HepG2 (cell line): ENCODE data around the gene NOS2. TPM values are rescaled to one million over a fixed set of nuclear protein-coding genes. Genes with fewer than 3 reads are reported as not detected.

Experiments
- ATAC-seq: fragments of 200-7000 bp; cut with Tn5 transposase; 3 replicates; pipeline ENCODE4 v1.9.1; 2020; ENCODE audit warnings: mild to moderate bottlenecking, moderate library complexity
- BruUV-seq: library from RNA; stranded (reverse); fragments of 400-500 nt; replicated peaks from 2 replicates; lab custom pipeline; 2021; lab: Mats Ljungman, UMichigan
- CTCF ChIA-PET: fragments of 300-600 bp; formaldehyde crosslinking; extraction: SDS; loops from one replicate; lab custom pipeline; 2021; ENCODE audit warnings: low total read pairs, inconsistent platforms, low intra/inter-chr PET ratio; lab: Yijun Ruan, JAX
- POLR2A ChIA-PET: fragments of 350-600 bp; sonication (Branson Sonifier 250); formaldehyde crosslinking; loops from one replicate; lab custom pipeline; 2020; ENCODE audit warnings: antibody characterized with exemption, inconsistent platforms; lab: Yijun Ruan, JAX
- DNase-seq: peaks from one replicate; pipeline ENCODE4 v3.0.0-alpha.2; 2015; ENCODE audit warnings: low spot score
- FAIRE-seq: peaks from 3 replicates; lab custom pipeline; 2011; peaks lifted over from hg19 to GRCh38; lab: Jason Lieb, UNC
- H2AFZ ChIP-seq: one replicate; pipeline ENCODE4 v1.6.1; 2011; ENCODE audit warnings: low read length, inconsistent platforms
- H3K27ac ChIP-seq: fragments of 300-600 bp; 3 replicates; pipeline ENCODE4 v1.8.0; 2011; ENCODE audit warnings: mixed run types, mild to moderate bottlenecking, mixed read lengths, low read length, inconsistent platforms; ENCODE audit not compliant: insufficient read depth; ENCODE audit errors: extremely low read length
- H3K27me3 ChIP-seq, 2 experiments: fragments of 200-600 bp in 1 of 2; 2 replicates in 1 of 2; 3 replicates in 1 of 2; pipeline versions ENCODE4 v1.6.0 to v1.8.0; 2011; ENCODE audit warnings: low read length in 2 of 2, mild to moderate bottlenecking in 2 of 2, moderate library complexity in 2 of 2, inconsistent platforms in 1 of 2; ENCODE audit not compliant: insufficient read depth in 2 of 2, control insufficient read depth in 1 of 2
- H3K36me3 ChIP-seq, 2 experiments: fragments of 200-600 bp in 1 of 2; replicated peaks in 1 of 2; 2 replicates in 1 of 2; 3 replicates in 1 of 2; pipeline versions ENCODE4 v1.5.1 to v1.8.0; 2011; ENCODE audit warnings: low read length in 2 of 2, inconsistent platforms in 1 of 2; ENCODE audit not compliant: insufficient read depth in 2 of 2, control insufficient read depth in 1 of 2
- H3K4me1 ChIP-seq: 2 replicates; pipeline ENCODE4 v1.5.1; 2012; ENCODE audit warnings: low read length, inconsistent platforms; ENCODE audit not compliant: insufficient read depth
- H3K4me2 ChIP-seq: 2 replicates; pipeline ENCODE4 v1.6.0; 2011; ENCODE audit warnings: low read depth, low read length, inconsistent platforms
- H3K4me3 ChIP-seq, 3 experiments: fragments of 200-600 bp in 1 of 3; sonication (generic), shearing (Covaris generic) in 1 of 3; replicated peaks in 1 of 3; 2 replicates each; pipeline ENCODE4 v1.5.1; 2011 to 2016; ENCODE audit warnings: low read length in 3 of 3, inconsistent platforms in 2 of 3, low read depth in 2 of 3, mild to moderate bottlenecking in 2 of 3, control low read depth in 1 of 3, mixed read lengths in 1 of 3; ENCODE audit not compliant: insufficient read depth in 1 of 3
- H3K79me2 ChIP-seq: one replicate; pipeline ENCODE4 v1.6.1; 2011; ENCODE audit warnings: low read length, inconsistent platforms; ENCODE audit not compliant: insufficient read depth
- H3K9ac ChIP-seq: 2 replicates; pipeline ENCODE4 v1.6.0; 2011; ENCODE audit warnings: mild to moderate bottlenecking, low read depth, low read length, inconsistent platforms; ENCODE audit not compliant: insufficient read depth
- H3K9me3 ChIP-seq: 2 replicates; pipeline ENCODE4 v1.5.1; 2012; ENCODE audit warnings: mild to moderate bottlenecking, low read length
- H4K20me1 ChIP-seq: 2 replicates; pipeline ENCODE4 v1.6.0; 2011; ENCODE audit warnings: inconsistent platforms, mild to moderate bottlenecking, low read length, moderate library complexity; ENCODE audit not compliant: insufficient read depth
- ATF5 ChIP-seq: sonication (generic); formaldehyde crosslinking; IDR thresholded peaks from 2 replicates; pipeline ENCODE4 v1.4.0; 2020; ENCODE audit warnings: mild to moderate bottlenecking, low read depth, missing genetic modification reagents
- BHLHE40 ChIP-seq: IDR thresholded peaks from 2 replicates; pipeline ENCODE4 v1.6.1; 2011; ENCODE audit warnings: low read length, improper control_type of control experiment
- HHEX ChIP-seq: IDR thresholded peaks from 2 replicates; pipeline ENCODE4 v1.6.1; 2016; ENCODE audit warnings: control low read depth
- HMG20A ChIP-seq: IDR thresholded peaks from 2 replicates; pipeline ENCODE4 v1.6.1; 2016; ENCODE audit warnings: borderline replicate concordance
- NFAT5 ChIP-seq: sonication (generic); formaldehyde crosslinking; IDR thresholded peaks from 2 replicates; pipeline ENCODE4 v1.4.0; 2020; ENCODE audit warnings: missing genetic modification reagents
- SALL1 ChIP-seq: sonication (generic); formaldehyde crosslinking; IDR thresholded peaks from 2 replicates; pipeline ENCODE4 v1.8.0; 2022; ENCODE audit warnings: mild to moderate bottlenecking, missing genetic modification reagents
- SKIL ChIP-seq: sonication (generic); formaldehyde crosslinking; IDR thresholded peaks from 2 replicates; pipeline ENCODE4 v1.8.0; 2022; ENCODE audit warnings: missing genetic modification reagents, mild to moderate bottlenecking, moderate library complexity, borderline replicate concordance
- ZMAT3 ChIP-seq: sonication (generic); formaldehyde crosslinking; conservative IDR thresholded peaks from 2 replicates; pipeline ENCODE4 v1.7.0; 2021; ENCODE audit warnings: missing genetic modification reagents
- ZNF281 ChIP-seq: sonication (generic); formaldehyde crosslinking; IDR thresholded peaks from 2 replicates; pipeline ENCODE4 v1.4.0; 2020; ENCODE audit warnings: missing genetic modification reagents, borderline replicate concordance
- ZNF317 ChIP-seq: sonication (generic); formaldehyde crosslinking; IDR thresholded peaks from 2 replicates; pipeline ENCODE4 v1.5.0; 2020; ENCODE audit warnings: mild to moderate bottlenecking, missing genetic modification reagents
- ZNF558 ChIP-seq: sonication (generic); formaldehyde crosslinking; IDR thresholded peaks from 2 replicates; pipeline ENCODE4 v1.9.0; 2022; ENCODE audit warnings: mild to moderate bottlenecking, missing genetic modification reagents, borderline replicate concordance
- WGBS: methylation state at CpG from one replicate; pipeline ENCODE4 v1.1.6; 2017; ENCODE audit warnings: low lambda C conversion rate; 5-methylcytosine and 5-hydroxymethylcytosine counted together
- in situ Hi-C: cut with HindIII; loops from 2 replicates; pipeline ENCODE4 v1.10.0; 2017; ENCODE audit warnings: low pct_unique_long_range_greater_than_20kb; ENCODE audit not compliant: extremely low pct_ligation_motif_present
- intact Hi-C: fragments of 100-400 bp; cut with micrococcal nuclease; formaldehyde crosslinking; loops from one replicate; pipeline ENCODE4 v1.10.0; 2022; ENCODE audit not compliant: unreplicated experiment
- polyA plus RNA-seq, 8 experiments: library from polyadenylated mRNA; depleted of rRNA in 3 of 8; stranded (reverse) in 7 of 8; unstranded in 1 of 8; fragments of >200 nt; fragmentation: Illumina TruSeq in 4 of 8; extraction: Trizol in 4 of 8; gene quantifications; 2 replicates each; pipeline versions ENCODE4 v1.2.1 to v1.2.3, GENCODE V29; 2011 to 2016; ENCODE audit warnings: low read depth in 4 of 8, missing spikeins in 1 of 8, mixed read lengths in 1 of 8; ENCODE audit not compliant: insufficient read depth in 1 of 8
- total RNA-seq, 5 experiments: library from RNA; depleted of rRNA; stranded (reverse); fragments of >200 nt; fragmentation: Illumina TruSeq; extraction: Trizol; gene quantifications; 2 replicates each; pipeline ENCODE4 v1.2.3, GENCODE V29; 2016; ENCODE audit warnings: low read depth in 1 of 5

Gene NOS2
- total and polyA plus RNA-seq, 2 of the 13 experiments (the other 11 are each of a cell fraction or from before 2014, with no cell fraction given): 0.02 TPM; not detected in 1

GRCh38 chr17:27811961-27812360 is 11.6 kb upstream of the NOS2 start (continued):
- TF ChIP-seq HMG20A (CRISPR knock-in tag): no peak
- TF ChIP-seq ZNF317: no peak
- TF ChIP-seq BHLHE40: no peak

- CTCF ChIA-PET: no interaction called here
- FAIRE-seq (no peak), ATAC-seq (no peak), DNase-seq (no peak)
- H4K20me1 ChIP-seq: no peaks in the 10 kb centered on the region
- H3K4me3 ChIP-seq: no peak overlapping the region
- 0 out of 5 replicates have a peak, but pooled peaks cover under 1 to 9% of the 10 kb centered on the region in 2 experiments for H3K27me3 ChIP-seq
- H3K9me3 ChIP-seq: no peaks in the 10 kb centered on the region
- WGBS: 51% methylated on average over 10 of the region's 10 CpGs
- H3K9ac ChIP-seq: no peak overlapping the region
- no peak overlapping the region for H3K4me2 ChIP-seq
- BruUV-seq: no TSS peak
- intact Hi-C loops (no loop called here), in situ Hi-C loops (no loop called here)
- H3K36me3 ChIP-seq: no peaks in the 10 kb centered on the region
- POLR2A ChIA-PET: no interaction called here
- H2AFZ ChIP-seq: no peak overlapping the region
- 0 out of 2 replicates have a peak, but pooled peaks cover 9% of the 10 kb centered on the region for H3K4me1 ChIP-seq
- H3K27ac ChIP-seq: no peak overlapping the region
- no peaks in the 10 kb centered on the region for H3K79me2 ChIP-seq
- TF ChIP-seq SKIL (CRISPR knock-in tag): no peak
- TF ChIP-seq HHEX (CRISPR knock-in tag): no peak
- TF ChIP-seq ZNF558 (CRISPR knock-in tag): no peak
- TF ChIP-seq ZNF281 (CRISPR knock-in tag): no peak
- TF ChIP-seq NFAT5 (CRISPR knock-in tag): no peak
- no peak for TF ChIP-seq ATF5 (CRISPR knock-in tag)
- no peak for TF ChIP-seq ZMAT3
- TF ChIP-seq SALL1 (CRISPR knock-in tag): no peak
Observed at GRCh38 chr17:27810902-27811557, 10.7 kb upstream of the NOS2 start.
